ENCODE measurements around the gene GABRG3.

DNA sequence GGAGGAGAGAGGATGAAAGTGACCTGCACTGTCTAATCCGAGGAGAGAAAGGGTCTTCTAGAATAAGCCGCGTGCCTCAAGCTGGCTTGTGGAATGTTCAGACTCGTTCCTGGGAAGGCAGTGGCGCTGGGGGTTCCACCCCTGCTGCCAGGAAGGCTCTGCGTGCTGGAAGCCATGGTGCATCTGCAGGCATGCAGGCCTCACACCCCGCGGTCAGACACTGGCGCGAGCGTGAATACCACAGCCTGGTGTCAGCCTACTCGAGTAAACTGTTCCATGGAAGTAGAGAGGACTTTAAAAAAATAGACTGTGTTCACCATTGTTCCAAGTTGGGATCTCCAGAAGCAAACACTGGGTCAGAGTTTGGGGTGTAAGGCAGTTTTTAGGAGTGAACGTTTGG lies 25.9 kb upstream of the GABRG3 start:
- TF ChIP-seq POLR2A (IDR thresholded peaks at IDR 0.05; ENCODE audit: low read depth, low read length) (no peak), SMC3 (IDR thresholded peaks at IDR 0.05; ENCODE audit: low read depth, low read length) (no peak)
- TF ChIP-seq, protein P1, sequence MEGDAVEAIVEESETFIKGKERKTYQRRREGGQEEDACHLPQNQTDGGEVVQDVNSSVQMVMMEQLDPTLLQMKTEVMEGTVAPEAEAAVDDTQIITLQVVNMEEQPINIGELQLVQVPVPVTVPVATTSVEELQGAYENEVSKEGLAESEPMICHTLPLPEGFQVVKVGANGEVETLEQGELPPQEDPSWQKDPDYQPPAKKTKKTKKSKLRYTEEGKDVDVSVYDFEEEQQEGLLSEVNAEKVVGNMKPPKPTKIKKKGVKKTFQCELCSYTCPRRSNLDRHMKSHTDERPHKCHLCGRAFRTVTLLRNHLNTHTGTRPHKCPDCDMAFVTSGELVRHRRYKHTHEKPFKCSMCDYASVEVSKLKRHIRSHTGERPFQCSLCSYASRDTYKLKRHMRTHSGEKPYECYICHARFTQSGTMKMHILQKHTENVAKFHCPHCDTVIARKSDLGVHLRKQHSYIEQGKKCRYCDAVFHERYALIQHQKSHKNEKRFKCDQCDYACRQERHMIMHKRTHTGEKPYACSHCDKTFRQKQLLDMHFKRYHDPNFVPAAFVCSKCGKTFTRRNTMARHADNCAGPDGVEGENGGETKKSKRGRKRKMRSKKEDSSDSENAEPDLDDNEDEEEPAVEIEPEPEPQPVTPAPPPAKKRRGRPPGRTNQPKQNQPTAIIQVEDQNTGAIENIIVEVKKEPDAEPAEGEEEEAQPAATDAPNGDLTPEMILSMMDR (conservative IDR thresholded peaks at IDR 0.05; ENCODE audit: low read depth, low read length) = no peak
- TF ChIP-seq, protein P2, sequence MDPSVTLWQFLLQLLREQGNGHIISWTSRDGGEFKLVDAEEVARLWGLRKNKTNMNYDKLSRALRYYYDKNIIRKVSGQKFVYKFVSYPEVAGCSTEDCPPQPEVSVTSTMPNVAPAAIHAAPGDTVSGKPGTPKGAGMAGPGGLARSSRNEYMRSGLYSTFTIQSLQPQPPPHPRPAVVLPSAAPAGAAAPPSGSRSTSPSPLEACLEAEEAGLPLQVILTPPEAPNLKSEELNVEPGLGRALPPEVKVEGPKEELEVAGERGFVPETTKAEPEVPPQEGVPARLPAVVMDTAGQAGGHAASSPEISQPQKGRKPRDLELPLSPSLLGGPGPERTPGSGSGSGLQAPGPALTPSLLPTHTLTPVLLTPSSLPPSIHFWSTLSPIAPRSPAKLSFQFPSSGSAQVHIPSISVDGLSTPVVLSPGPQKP (IDR thresholded peaks at IDR 0.05; ENCODE audit: borderline replicate concordance, low read depth, low read length) = no peak

Measured in IMR-90 (cell line).